ENCODE results near the gene KCNG2. TPM values are rescaled to one million over a fixed set of nuclear protein-coding genes. Genes with fewer than 3 reads are reported as not detected.

Gene KCNG2
- total and polyA plus RNA-seq, 2 of the 13 experiments (the other 11 are each of a cell fraction or from before 2014, with no cell fraction given) = not detected

DNA sequence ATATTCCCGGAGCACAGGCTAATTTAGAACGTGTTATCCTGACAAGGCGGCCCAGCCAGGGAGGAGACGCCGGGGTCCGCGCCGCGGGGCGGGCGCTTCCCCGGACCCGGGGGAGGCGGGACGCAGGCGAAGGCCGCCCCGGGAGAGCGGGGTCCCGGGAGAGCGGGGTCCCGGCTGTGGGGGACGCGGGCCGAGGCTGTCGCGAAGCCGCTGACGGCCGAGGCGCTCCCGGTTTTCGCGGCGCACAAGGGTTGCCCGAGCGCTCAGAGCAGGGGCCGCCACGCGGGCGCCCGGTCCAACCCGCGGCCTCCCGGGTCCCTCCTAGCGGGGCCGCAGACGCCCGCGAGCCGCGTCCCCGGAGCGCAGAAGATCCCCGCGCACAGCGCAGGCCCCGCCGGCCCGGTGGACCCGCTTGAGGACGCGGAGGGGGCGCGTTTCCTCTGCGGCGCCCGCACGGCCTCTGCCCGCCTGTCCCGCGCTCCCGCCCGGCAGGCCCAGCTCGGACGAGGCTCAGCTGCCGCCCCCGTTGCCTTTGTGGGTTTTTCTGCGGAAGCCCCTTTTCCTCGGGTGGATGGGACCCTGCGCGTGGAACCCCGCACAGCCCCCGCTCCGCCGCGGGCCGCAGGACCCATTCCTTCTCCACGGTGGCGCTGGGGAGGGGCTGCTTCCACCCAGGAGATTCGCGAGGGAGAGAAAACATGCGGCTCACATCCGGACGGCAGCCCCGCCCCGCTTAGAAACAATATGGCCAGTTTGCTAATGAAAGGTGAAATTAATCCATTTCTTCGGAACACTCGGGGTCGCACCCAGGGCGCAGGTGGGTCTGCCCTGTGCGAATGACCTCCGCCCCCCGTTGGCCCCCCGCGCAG, 9.6 kb upstream of the KCNG2 start:
- no peak overlapping the region for H3K9ac ChIP-seq (ENCODE audit: insufficient read depth, low read depth, low read length)
- H3K4me1 ChIP-seq (ENCODE audit: insufficient read depth, low read length) = peaks cover 24% of the 10 kb centered on the region
- peaks cover 11 to 42% of the 10 kb centered on the region in 2 experiments for H3K27me3 ChIP-seq (ENCODE audit: control insufficient read depth in 1 of 2, insufficient read depth in 2 of 2, low read length in 2 of 2)
- H3K27ac ChIP-seq (ENCODE audit: extremely low read length, insufficient read depth, low read length) = no peak overlapping the region
- ChIA-PET POLR2A (no interaction called here), CTCF (ENCODE audit: low intra/inter-chr PET ratio, low total read pairs) (no interaction called here)
- in situ Hi-C loops (cut with HindIII; ENCODE audit: extremely low pct_ligation_motif_present, low pct_unique_long_range_greater_than_20kb) (no loop called here), intact Hi-C loops (cut with micrococcal nuclease; ENCODE audit: unreplicated experiment) (no loop called here)
- no peak overlapping the region for H3K4me3 ChIP-seq (replicated peaks in 1 of 3; ENCODE audit: insufficient read depth in 1 of 3, low read depth in 2 of 3, low read length in 3 of 3)
- no peak overlapping the region for H3K4me2 ChIP-seq (ENCODE audit: low read depth, low read length)
- 83% methylated on average over 71 of the region's 106 CpGs for WGBS (ENCODE audit: low lambda C conversion rate)
- FAIRE-seq (no peak), DNase-seq (ENCODE audit: low spot score) (no peak), ATAC-seq (no peak)
- no peak overlapping the region for H2AFZ ChIP-seq (ENCODE audit: low read length)
- no peaks in the 10 kb centered on the region for H3K9me3 ChIP-seq (ENCODE audit: low read length)
- no peaks in the 10 kb centered on the region for H4K20me1 ChIP-seq (ENCODE audit: insufficient read depth, low read length)
- H3K79me2 ChIP-seq (ENCODE audit: insufficient read depth, low read length) = no peaks in the 10 kb centered on the region
- BruUV-seq (replicated peaks) = no TSS peak
- H3K36me3 ChIP-seq (replicated peaks in 1 of 2; ENCODE audit: control insufficient read depth in 1 of 2, insufficient read depth in 2 of 2, low read length in 2 of 2) = no peaks in the 10 kb centered on the region
- TF ChIP-seq, protein P1, sequence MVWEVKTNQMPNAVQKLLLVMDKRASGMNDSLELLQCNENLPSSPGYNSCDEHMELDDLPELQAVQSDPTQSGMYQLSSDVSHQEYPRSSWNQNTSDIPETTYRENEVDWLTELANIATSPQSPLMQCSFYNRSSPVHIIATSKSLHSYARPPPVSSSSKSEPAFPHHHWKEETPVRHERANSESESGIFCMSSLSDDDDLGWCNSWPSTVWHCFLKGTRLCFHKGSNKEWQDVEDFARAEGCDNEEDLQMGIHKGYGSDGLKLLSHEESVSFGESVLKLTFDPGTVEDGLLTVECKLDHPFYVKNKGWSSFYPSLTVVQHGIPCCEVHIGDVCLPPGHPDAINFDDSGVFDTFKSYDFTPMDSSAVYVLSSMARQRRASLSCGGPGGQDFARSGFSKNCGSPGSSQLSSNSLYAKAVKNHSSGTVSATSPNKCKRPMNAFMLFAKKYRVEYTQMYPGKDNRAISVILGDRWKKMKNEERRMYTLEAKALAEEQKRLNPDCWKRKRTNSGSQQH (CRISPR knock-in tag; IDR thresholded peaks at IDR 0.05; ENCODE audit: low read depth) = no peak
- TF ChIP-seq POLR2AphosphoS2 (IDR thresholded peaks at IDR 0.05; ENCODE audit: low read depth, low read length) = no peak
- TF ChIP-seq ZNF496 (CRISPR knock-in tag; IDR thresholded peaks at IDR 0.05; ENCODE audit: insufficient replicate concordance) = no peak
- TF ChIP-seq, protein P2, sequence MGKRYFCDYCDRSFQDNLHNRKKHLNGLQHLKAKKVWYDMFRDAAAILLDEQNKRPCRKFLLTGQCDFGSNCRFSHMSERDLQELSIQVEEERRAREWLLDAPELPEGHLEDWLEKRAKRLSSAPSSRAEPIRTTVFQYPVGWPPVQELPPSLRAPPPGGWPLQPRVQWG (CRISPR knock-in tag; IDR thresholded peaks at IDR 0.05; ENCODE audit: borderline replicate concordance, low read depth) = no peak
- no peak for TF ChIP-seq KAT2B (IDR thresholded peaks at IDR 0.05; ENCODE audit: borderline replicate concordance, low read depth, low read length)
- no peak for TF ChIP-seq RBM22 (optimal IDR thresholded peaks at IDR 0.05; ENCODE audit: low read length)
- no peak for TF ChIP-seq SAP130 (CRISPR knock-in tag; IDR thresholded peaks at IDR 0.05; ENCODE audit: low read depth)
- no peak for TF ChIP-seq CREM (IDR thresholded peaks at IDR 0.05)
- TF ChIP-seq CREM (CRISPR knock-in tag; IDR thresholded peaks at IDR 0.05) = no peak
- TF ChIP-seq TAF1 (CRISPR knock-in tag; IDR thresholded peaks at IDR 0.05) = no peak
- no peak for TF ChIP-seq ZNF615 (CRISPR knock-in tag; IDR thresholded peaks at IDR 0.05; ENCODE audit: borderline replicate concordance)
- TF ChIP-seq SRY (CRISPR knock-in tag; IDR thresholded peaks at IDR 0.05) = no peak
- TF ChIP-seq ZNF230 (CRISPR knock-in tag; IDR thresholded peaks at IDR 0.05) = no peak
- TF ChIP-seq KLF11 (CRISPR knock-in tag; IDR thresholded peaks at IDR 0.05) = no peak
- no peak for TF ChIP-seq ONECUT2 (CRISPR knock-in tag; IDR thresholded peaks at IDR 0.05)
- TF ChIP-seq, protein P3, sequence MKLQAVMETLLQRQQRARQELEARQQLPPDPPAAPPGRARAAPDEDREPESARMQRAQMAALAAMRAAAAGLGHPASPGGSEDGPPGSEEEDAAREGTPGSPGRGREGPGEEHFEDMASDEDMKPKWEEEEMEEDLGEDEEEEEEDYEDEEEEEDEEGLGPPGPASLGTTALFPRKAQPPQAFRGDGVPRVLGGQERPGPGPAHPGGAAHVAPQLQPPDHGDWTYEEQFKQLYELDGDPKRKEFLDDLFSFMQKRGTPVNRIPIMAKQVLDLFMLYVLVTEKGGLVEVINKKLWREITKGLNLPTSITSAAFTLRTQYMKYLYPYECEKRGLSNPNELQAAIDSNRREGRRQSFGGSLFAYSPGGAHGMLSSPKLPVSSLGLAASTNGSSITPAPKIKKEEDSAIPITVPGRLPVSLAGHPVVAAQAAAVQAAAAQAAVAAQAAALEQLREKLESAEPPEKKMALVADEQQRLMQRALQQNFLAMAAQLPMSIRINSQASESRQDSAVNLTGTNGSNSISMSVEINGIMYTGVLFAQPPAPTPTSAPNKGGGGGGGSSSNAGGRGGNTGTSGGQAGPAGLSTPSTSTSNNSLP (IDR thresholded peaks at IDR 0.05; ENCODE audit: low read depth, low read length) = no peak
- TF ChIP-seq, protein P4, sequence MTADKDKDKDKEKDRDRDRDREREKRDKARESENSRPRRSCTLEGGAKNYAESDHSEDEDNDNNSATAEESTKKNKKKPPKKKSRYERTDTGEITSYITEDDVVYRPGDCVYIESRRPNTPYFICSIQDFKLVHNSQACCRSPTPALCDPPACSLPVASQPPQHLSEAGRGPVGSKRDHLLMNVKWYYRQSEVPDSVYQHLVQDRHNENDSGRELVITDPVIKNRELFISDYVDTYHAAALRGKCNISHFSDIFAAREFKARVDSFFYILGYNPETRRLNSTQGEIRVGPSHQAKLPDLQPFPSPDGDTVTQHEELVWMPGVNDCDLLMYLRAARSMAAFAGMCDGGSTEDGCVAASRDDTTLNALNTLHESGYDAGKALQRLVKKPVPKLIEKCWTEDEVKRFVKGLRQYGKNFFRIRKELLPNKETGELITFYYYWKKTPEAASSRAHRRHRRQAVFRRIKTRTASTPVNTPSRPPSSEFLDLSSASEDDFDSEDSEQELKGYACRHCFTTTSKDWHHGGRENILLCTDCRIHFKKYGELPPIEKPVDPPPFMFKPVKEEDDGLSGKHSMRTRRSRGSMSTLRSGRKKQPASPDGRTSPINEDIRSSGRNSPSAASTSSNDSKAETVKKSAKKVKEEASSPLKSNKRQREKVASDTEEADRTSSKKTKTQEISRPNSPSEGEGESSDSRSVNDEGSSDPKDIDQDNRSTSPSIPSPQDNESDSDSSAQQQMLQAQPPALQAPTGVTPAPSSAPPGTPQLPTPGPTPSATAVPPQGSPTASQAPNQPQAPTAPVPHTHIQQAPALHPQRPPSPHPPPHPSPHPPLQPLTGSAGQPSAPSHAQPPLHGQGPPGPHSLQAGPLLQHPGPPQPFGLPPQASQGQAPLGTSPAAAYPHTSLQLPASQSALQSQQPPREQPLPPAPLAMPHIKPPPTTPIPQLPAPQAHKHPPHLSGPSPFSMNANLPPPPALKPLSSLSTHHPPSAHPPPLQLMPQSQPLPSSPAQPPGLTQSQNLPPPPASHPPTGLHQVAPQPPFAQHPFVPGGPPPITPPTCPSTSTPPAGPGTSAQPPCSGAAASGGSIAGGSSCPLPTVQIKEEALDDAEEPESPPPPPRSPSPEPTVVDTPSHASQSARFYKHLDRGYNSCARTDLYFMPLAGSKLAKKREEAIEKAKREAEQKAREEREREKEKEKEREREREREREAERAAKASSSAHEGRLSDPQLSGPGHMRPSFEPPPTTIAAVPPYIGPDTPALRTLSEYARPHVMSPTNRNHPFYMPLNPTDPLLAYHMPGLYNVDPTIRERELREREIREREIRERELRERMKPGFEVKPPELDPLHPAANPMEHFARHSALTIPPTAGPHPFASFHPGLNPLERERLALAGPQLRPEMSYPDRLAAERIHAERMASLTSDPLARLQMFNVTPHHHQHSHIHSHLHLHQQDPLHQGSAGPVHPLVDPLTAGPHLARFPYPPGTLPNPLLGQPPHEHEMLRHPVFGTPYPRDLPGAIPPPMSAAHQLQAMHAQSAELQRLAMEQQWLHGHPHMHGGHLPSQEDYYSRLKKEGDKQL (CRISPR knock-in tag; IDR thresholded peaks at IDR 0.05; ENCODE audit: low read depth) = no peak

Data from HepG2 (cell line).